ENCODE measurements around the gene FLACC1.
"Not testable (repeated sequence)": the region's sequence is repeated elsewhere in the genome, so short reads cannot be mapped to it uniquely, and the experiment has no call there.

The FLACC1 gene, protein sequence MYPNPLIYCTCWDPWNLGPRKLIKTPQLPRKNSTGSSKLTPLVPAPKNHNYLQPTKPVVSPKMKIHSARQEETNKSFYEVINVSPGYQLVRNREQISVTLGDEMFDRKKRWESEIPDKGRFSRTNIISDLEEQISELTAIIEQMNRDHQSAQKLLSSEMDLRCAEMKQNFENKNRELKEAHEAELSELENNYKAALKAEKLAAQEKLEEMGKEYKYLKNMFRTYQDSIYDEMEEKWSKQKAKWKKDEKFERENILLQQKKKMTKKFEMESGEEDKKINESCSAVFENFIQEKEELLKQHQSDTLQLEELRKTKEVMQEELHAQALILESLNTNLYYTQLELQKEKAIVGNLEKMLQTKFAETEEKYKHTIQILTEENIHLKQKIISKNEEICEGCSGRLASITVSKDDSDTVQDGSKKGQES

DNA sequence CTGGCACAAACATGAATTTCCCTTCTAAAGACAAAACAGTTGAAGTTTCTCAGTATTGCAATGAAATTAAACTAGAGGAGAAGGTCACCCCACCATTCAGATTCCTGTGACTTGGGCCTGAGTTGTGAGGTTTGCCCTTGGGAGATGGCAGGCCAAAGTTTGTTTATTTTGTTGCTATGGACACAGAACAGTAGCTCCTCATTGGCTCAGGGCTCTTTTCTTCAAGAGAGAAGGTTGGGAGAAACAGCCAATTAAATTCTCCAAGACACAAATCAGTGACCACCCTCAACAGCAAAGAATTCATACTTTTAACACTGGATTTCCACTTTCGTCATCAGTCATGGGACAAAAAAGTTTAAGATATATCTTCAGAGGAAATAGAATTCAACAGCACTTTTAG lies at the start of gene FLACC1:
Gene FLACC1, minus strand, starts transcription at position 125 of the 400 bp plus-strand sequence. CDS start 5,941 bp downstream, outside the sequence.
- peak; percentile 80 for DNase-seq

DNA sequence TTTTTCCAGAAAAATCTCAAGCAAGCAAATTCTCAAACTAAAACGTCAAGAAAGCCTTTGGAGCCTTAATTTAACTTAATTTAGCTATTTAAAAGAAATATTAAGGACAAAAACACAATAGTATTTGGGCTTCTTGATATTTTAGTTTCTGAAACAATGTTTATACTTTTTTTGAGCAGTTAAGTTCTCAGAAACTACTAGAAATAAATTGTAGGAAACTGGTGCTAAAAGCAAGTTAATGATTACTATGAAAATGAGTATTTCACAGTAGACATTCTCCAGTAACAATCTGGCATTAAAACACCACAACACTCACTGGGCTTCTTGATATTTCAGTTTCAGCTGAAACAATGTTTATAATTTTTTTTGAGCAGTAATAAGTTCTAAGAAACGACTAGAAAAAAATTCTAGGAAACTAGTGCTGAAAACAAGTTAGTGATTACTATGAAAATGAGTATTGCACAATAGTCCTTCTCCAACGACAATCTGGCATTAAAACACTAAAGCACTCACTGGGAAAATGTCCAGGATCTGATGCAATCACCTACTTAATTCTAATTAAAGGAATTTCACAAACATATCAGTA lies 49.0 kb upstream of the FLACC1 start:
- no peak for DNase-seq

DNA sequence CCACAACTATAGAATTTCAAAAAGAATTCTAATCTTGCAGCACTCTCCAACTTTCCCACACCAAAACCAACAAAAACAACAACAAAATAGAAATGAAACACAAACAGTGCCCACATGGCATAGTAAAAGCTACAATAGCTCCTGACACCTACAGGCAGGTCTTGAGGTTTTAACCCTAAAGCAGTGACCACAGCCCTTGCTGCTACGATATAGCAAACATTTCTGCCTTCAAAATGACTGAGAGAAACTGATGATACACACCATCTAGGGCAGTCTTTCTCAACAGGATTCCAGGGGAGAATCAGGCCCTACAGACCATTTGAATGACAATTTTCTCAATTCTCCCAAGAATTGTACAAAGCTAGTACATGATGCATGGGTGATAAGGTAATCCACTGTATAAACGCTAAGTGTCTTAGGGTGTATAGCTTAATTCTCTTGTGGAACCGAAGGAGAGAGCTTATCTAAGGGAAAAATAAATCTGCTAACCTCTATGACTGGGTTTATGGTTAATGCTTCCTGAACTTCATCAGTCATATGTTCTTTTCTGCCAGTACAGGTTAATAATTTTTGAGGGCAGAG lies 47.6 kb upstream of the FLACC1 start:
- no peak for DNase-seq

DNA sequence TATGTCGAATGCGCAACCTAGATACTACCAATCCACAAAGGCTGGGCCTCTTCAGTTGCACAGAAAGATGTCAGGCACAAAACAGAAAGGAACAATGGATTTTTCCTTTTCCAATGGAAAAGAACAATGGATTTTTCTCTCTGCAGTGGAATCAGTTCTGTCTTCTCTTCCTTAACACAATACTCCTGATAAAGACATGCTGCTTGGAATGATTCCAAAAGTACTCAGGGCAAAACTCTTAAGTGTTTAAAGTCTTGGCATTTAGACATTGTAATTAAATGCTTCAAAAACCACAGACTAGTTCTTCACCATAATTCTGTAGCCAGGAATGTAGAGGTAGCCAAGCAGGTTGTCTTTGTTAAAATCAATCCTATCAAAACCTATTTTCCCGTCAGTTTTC lies 46.7 kb upstream of the FLACC1 start:
- no peak for DNase-seq

DNA sequence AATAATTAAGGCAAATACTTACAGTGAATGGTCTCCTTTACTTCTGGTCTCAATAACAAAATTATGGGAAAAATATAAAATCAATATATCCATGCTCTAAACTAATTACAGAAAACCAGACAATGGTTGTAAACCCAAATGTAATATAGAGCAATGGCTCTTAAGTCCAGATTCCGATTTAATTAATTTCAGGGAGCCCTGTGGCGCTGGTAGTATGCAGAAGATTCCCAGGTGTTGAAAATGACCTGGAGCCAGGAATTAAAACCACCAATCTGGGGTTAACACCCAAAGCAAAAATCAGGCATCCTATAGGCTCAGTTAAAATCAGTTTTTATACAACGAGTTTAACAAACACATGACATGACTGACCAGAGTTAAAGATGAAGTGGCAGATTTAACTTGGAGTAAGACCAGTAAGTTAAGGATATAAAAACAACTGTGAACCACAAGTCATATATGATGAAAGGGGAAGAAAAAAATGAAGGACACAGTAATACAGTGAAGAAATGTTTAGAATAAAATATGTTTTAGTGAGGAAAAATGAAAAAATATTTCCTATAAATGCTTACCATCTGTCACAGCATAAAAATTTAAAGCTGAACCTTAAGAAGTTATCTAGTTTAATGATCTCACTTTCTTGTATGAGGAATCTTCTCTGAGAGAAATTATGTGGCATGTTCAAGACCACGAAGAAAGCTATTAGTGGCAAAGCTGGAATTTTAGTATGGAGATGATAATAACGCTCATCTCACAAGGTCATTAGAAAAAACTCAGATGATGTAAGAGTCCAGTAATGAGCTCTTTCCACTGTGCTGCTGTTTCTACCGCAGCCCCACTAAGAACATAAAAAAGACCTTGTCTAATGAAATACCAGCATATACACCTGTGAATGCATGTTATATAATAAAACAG lies 45.8 kb upstream of the FLACC1 start:
- DNase-seq: no peak

DNA sequence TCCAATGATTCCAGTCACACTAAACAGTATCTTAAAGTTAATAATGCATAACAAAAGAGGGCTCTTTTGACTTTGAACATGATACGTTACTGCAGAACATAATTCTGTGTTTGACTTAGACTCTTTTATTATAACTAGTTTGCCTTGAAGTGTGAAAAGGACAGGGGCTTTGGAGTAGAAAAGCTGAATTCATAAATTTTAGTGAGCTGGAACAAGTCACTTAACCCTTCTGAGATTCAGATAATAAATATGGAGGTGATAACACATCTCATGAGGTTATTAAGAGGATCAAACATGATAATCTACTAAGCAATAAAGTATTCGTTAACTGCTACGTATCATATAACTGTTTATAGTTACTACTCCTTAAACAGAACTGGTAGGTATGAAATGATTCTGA lies 44.7 kb upstream of the FLACC1 start:
- no peak for DNase-seq

DNA sequence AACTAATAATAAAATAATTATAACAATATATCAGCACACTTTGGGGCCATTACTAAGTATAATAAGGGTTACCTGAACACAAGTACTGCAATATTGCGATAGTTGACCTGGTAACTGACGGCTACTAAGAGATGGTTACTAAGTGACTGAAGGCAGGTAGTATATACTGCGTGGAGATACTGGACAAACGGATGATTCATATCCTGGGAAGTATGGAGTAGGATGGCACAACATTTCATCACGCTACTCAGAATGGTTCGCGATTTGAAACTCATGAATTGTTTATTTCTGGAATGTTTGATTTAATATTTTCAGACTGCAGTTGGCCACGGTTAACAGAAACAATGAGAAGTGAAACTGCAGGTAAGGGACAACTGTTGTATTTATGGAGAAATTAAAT lies 39.5 kb upstream of the FLACC1 start:
- no peak for DNase-seq

DNA sequence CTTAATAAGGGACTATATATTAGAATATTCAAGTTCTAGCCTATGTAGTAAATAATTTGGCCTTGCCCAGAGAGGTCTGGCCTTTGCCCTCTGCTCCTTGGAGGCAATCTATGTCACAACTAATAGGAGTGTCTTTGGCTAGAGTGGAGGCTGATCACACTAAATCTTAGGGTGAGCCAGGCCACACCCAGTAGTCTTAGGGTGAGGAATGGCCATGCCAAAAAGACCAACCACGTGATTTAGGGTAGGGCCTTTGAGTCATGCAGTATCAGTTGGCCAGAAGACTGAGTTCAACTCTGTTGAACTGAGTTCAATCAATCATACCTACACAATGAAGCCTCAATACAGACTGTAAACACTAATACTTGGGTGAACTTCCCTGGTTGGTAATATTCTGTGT lies 26.0 kb upstream of the FLACC1 start:
- no peak for DNase-seq

DNA sequence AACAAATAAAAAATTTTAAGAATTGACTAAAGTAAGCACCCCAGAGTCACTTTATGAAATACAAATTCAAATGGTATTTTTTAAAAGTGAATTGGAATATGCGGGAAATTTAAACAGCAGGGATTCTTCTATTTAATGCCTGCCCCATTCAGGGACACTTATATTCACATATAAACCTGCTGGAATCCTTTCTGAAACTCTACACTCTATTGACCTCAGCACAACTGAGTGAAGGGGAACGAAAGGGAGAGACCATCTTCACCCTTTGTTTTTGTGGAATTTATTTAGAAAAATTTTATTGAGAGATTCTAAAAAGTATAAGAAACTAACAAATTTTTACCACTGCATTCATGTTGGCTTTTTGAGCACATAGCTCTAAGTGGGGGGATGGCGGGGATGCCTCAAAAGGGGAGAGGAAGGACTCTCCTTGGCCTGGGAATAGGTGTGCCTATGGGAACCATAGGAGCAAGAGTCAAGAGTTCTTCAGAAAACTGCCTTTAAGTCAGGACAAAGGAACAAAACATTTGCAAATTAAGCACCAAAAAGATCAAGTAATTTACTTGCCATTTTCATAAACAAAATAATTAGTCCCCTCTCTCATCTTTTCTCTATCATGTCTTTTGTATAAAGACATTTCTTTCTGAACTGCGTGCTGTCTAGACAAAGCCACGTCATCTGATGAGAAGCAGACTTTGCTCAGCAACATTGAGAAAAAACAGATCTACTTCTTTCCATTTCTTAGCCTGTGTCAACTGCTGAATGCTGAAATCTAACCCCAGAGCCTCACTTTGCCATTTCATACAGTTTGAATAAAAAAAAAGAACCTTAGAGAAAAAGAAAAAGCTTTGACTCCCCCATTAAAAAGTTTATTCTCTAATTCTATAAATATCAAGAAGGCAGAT lies 21.6 kb upstream of the FLACC1 start:
- no peak for DNase-seq

DNA sequence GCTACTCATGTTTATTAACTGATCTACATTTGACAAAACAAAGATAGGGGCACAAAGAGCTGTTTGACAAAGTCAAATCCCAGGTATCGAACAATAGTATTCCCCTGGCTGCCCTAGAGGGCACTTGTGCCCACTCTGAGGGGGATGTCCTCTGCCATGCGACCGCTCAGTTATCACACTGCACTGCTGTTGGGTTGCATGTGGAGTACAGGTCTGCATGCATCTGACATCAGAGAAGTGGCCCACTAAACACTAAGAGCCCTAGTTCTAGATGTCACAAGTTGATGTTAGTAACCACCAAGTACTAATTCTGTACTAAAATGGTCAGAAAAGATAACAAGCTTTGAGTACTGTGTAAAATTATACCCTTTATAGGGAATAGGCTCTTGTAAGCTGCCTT lies 20.1 kb upstream of the FLACC1 start:
- DNase-seq: no peak

DNA sequence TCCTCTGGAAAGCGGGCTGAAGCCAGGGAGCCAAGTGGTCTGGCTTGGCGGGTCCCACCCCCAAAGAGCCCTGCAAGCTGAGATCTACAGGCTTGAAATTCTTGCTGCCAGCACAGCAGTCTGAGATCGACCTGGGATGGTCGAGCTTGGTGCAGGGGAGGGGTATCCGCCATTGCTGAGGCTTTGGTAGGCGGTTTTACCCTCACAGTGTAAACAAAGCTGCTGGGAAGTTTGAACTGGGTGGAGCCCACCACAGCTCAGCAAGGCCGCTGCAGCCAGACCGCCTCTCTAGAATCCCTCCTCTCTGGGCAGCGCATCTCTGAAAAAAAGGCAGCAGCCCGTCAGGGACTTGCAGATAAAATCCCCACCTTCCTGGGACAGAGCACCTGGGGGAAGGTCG lies 12.6 kb upstream of the FLACC1 start:
- no peak for DNase-seq

DNA sequence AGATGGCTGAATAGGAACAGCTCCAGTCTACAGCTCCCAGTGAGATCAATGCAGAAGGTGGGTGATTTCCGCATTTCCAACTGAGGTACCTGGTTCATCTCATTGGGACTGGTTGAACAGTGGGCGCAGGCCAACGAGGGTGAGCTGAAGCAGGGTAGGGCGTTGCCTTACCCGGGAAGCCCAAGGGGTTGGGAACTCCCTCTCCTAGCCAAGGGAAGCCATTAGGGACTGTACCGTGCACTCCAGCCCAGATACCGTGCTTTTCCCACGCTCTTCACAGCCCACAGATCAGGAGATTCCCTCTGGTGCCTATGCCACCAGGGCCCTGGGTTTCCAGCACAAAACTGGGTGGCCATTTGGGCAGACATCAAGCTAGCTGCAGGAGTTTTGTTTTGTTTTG lies 12.2 kb upstream of the FLACC1 start:
- not testable (repeated sequence) for DNase-seq

DNA sequence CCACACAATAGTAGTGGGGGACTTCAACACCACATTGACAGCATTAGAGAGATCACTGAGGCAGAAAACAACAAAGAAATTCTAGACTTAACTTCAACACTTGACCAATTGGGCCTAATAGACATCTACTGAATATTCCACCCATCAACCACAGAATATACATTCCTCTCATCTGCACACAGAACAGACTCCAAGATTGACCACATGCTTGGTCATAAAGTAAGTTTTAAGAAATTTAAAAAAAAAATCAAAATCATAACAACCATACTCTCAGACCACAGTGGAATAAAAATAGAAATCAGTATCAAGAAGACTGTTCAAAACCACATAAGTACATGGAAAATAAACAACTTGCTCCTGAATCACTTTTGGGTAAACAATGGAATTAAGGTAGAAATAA lies 9.0 kb upstream of the FLACC1 start:
- DNase-seq: no peak

DNA sequence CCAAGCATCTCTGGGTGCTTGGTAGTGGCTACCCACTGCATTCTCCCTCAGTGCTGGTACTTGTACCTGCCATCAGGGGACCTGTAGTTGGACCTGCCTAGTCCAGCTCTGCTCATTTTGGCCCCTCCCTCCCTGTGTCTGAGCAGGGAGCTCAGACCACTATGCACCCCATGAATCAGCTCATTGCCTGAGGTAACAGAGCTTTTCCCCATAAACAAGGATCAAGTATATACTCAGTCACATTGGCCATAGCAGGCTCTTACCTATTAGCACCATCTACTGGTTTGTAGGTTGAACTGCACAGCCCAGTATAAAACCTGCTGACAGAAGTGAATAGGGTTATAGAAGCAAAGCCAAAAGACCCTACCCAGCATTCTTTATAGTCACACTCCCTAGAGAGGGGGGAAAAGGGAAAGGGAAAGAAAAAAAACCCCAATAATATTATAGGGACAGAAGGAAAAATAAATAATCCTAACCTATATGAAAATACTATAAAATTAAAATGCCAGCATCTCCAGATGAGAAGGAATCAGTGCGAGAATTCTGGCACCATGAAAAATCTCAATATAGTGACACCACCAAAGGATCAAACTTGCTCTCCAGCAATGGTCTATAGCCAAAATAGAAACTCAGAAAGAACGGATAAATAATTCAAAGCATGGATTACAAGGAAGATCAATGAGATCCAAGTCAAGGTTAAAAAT lies 6.9 kb upstream of the FLACC1 start:
- no peak for DNase-seq

DNA sequence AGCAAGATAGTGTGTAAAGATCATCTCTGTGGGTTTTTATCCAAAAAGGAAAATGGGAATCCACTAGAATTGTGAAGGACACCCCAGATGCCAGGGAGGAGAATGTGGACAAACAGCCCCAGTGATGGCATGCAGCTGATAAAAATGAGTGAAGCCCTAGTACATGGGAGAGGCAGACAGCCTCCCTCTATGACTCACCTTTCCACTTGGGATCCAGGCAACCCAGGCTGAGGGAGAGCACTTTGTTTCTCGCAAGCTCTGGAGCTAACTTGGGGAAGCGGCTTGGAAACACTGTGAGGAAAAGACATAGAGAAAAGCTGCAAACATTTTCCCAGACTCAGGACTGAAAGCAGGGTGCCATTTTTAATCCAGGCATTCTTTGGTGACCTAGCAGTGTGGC lies 5.3 kb upstream of the FLACC1 start:
- no peak for DNase-seq

DNA sequence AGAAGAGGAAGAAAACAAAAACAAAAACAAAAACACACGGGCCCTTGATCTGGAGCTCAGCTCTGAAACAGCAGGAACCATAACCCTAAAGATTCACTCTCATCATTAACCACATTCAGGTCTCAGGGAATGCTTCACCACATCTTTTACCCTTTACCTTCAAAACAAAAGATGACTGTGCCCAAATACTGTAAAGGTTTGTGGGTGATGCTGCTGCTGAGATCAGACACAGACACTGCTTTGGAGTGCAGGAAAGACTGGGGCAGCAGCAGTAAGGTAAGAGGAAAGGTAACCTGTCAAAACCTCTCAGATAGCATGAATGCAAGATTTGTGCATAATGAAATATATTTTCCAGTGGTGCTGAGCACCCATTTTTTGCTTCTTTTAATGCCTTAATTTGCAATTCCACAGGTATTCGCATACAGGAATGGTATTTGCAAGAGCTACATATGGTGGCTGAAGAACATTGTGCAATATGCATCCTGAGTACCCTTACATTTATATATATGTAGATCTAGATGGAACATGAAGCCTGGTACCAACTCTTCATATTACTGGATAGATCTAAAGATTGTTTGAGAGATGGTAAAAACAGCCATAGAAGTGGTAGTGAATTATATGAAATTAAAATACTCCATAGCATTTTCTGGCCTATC lies 4.1 kb upstream of the FLACC1 start:
- no peak for DNase-seq

DNA sequence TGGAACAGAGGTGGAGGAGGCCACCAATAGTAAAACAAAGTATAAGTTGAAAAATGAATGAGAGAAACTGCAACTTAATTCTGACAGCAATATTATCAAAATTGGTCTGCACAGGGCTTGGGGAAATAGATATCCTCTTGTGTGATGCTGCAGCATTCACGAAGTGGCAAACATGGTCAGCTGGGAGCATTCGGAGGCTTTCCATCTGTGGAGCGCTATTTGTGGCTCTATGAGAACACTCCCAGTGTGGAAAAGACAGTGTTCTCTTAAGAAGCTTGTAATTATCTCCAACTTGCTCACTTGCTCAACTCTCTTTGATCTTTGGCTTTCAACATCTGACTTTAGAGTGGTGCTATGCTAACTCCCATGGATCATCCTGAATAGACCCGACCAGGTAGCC lies 3.1 kb upstream of the FLACC1 start:
- DNase-seq: no peak

DNA sequence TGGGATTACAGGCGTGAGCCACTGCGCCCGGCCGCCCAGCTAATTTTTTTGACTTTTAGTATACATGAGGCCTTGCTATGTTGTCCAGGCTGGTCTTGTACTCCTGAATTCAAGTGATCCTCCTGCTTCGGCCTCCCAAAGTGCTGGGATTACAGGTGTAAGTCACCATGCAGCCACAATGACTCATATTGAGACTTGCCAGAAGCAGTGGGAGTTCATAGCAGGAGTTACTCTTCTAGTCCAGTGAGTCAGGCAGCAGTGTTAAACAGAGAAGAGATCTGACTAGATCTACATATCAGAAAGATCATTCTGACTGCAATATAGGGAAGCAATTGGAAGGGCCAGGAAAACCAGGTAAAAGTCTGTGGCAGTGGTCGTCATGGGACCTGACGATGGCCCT lies 1.5 kb upstream of the FLACC1 start:
- no peak for DNase-seq

DNA sequence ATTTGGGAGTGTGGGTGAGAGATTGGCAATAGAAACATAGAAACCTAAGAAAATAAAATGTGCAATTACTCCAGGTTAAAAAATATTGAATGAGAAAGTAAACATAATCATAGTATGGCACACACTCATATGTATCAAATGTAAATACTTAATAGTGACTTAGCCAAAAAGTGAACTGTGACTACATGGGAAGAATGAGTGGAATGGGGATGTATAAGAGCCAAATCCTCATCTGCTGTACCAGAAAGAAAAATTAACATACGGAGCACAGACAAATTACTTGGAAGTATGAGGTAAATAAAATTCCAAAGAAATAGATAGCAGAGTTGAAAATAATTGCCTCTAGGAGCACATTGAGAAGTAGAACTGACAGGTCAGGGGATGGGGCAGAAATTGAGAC lies 4.0 kb downstream of the FLACC1 start:
- DNase-seq: no peak

DNA sequence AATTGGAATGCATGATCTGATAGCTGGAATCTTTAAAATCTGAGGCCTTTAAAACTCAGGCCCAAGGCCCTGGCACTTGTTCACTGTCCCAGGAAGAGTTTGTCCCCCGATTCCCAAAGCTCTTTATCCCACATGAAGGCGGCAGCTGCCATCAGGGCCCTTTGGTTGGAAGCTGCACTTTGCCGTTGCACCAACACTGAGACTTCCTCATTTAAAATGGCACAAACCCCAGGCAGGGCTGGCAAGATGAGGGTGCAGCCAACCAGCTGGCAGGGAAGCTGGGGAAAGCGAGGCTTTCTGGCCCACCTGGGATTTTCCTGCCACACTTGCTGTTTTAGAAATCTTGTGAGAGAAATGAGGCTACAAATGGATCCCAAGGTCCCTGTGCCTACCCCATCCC lies 6.3 kb downstream of the FLACC1 start:
- no peak for DNase-seq

DNA sequence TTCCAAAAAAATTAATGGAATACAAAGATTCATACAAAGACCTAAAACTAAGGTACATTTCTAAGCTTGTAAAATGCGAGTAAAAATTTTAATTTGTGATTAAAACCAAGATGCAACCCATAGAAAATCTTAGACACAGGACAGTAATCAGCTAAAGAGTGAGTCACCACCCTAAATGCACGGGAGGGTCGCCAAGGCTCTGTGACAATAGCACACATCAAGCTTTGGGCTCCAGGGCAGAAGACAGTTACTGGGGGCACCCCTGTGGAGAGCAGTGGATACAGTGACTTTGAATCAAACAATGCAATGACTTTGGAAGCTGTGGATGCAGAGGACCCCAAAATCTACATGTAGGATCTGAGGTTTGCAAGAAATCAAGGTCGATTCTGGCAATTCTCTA lies 7.5 kb downstream of the FLACC1 start:
- no peak for DNase-seq

Measured in right hindlimb (tissue), 1 donor.